Mammary epithelial cell (primary cell): ENCODE data around the gene RNF213.

ENCODE experiments used
- CTCF ChIP-seq, 2 donors: IDR thresholded peaks in 1 of 2; conservative IDR thresholded peaks in 1 of 2; 2 replicates each; pipeline ENCODE4 v1.5.1; 2011 to 2012; ENCODE audit warnings: inconsistent platforms in 2 of 2, low read length in 2 of 2, mild to moderate bottlenecking in 2 of 2, control low read depth in 1 of 2, low read depth in 1 of 2; ENCODE audit not compliant: insufficient read depth in 1 of 2; ENCODE audit errors: extremely low read depth in 1 of 2
- EZH2 ChIP-seq: IDR thresholded peaks from 2 replicates; pipeline ENCODE4 v1.6.1; 2012; ENCODE audit warnings: low read length, inconsistent platforms, borderline replicate concordance

- no peak for TF ChIP-seq CTCF (conservative IDR thresholded peaks at IDR 0.05 in 1 of 2, IDR thresholded peaks at IDR 0.05 in 1 of 2; ENCODE audit: extremely low read depth in 1 of 2, insufficient read depth in 1 of 2, low read depth in 1 of 2, low read length in 2 of 2)
- no peak for TF ChIP-seq EZH2
These were observed 35.4 kb upstream of the RNF213 start for GRCh38 chr17:80225230-80225629.
